SK-N-SH treated with all-trans-retinoic acid at 6 μM for 48 hours (cell line): ENCODE data around the gene SPATA1.
"Not testable (repeated sequence)": the region's sequence is repeated elsewhere in the genome, so short reads cannot be mapped to it uniquely, and the experiment has no call there.

Experiments used
- ATAC-seq: fragments of 200-7000 bp; cut with Tn5 transposase; 3 replicates; pipeline ENCODE4 v1.9.1; 2020; ENCODE audit warnings: mild to moderate bottlenecking, moderate library complexity
- ARNTL ChIP-seq: fragments of 450-650 bp; formaldehyde crosslinking; IDR thresholded peaks from 2 replicates; pipeline ENCODE4 v1.5.0; 2020; ENCODE audit warnings: low read depth, mild to moderate bottlenecking, moderate library complexity, borderline replicate concordance
- CREB5 ChIP-seq: fragments of 250-450 bp; sonication (Bioruptor Pico); IDR thresholded peaks from 2 replicates; pipeline ENCODE4 v1.5.1; 2020; ENCODE audit warnings: low read depth, mild to moderate bottlenecking, moderate library complexity
- CSDC2 ChIP-seq: fragments of 250-450 bp; sonication (Bioruptor Pico); IDR thresholded peaks from 2 replicates; pipeline ENCODE4 v1.5.0; 2020; ENCODE audit warnings: mild to moderate bottlenecking, moderate library complexity
- ESRRG ChIP-seq: fragments of 250-450 bp; sonication (Bioruptor Pico); IDR thresholded peaks from 2 replicates; pipeline ENCODE4 v1.6.1; 2021; ENCODE audit warnings: mild to moderate bottlenecking
- GLIS3 ChIP-seq: fragments of 250-450 bp; sonication (Bioruptor Pico); IDR thresholded peaks from 2 replicates; pipeline ENCODE4 v1.5.0; 2020; ENCODE audit warnings: mild to moderate bottlenecking, moderate library complexity
- ISL1 ChIP-seq: fragments of 250-450 bp; sonication (Bioruptor Pico); IDR thresholded peaks from 2 replicates; pipeline ENCODE4 v2.1.2; 2022; ENCODE audit warnings: mild to moderate bottlenecking, moderate library complexity
- OSR1 ChIP-seq: fragments of 250-450 bp; sonication (Bioruptor Pico); IDR thresholded peaks from 2 replicates; pipeline ENCODE4 v1.8.0; 2022; ENCODE audit warnings: moderate library complexity, mild to moderate bottlenecking, inconsistent platforms
- SNAI2 ChIP-seq: fragments of 250-450 bp; sonication (Bioruptor Pico); IDR thresholded peaks from 2 replicates; pipeline ENCODE4 v1.5.0; 2020; ENCODE audit warnings: mild to moderate bottlenecking, moderate library complexity
- TCF4 ChIP-seq: fragments of 250-450 bp; sonication (Bioruptor Pico); IDR thresholded peaks from 2 replicates; pipeline ENCODE4 v1.8.0; 2021; ENCODE audit warnings: mild to moderate bottlenecking, moderate library complexity, borderline replicate concordance
- TSHZ2 ChIP-seq: fragments of 250-450 bp; sonication (Bioruptor Pico); IDR thresholded peaks from 2 replicates; pipeline ENCODE4 v1.5.0; 2020; ENCODE audit warnings: mild to moderate bottlenecking, moderate library complexity
- ZC3H10 ChIP-seq: fragments of 250-450 bp; sonication (Bioruptor Pico); IDR thresholded peaks from 2 replicates; pipeline ENCODE4 v1.5.1; 2021; ENCODE audit warnings: mild to moderate bottlenecking, moderate library complexity
- ZFP3 ChIP-seq: fragments of 250-450 bp; sonication (Bioruptor Pico); IDR thresholded peaks from 2 replicates; pipeline ENCODE4 v1.5.0; 2020; ENCODE audit warnings: mild to moderate bottlenecking, moderate library complexity
- ZFP30 ChIP-seq: fragments of 450-650 bp; formaldehyde crosslinking; IDR thresholded peaks from 2 replicates; pipeline ENCODE4 v1.5.0; 2022; ENCODE audit warnings: mild to moderate bottlenecking, moderate library complexity
- ZNF565 ChIP-seq: fragments of 450-650 bp; formaldehyde crosslinking; conservative IDR thresholded peaks from 2 replicates; pipeline ENCODE4 v1.5.0; 2020; ENCODE audit warnings: low read depth, mild to moderate bottlenecking, moderate library complexity
- ZNF70 ChIP-seq: fragments of 450-650 bp; formaldehyde crosslinking; IDR thresholded peaks from 2 replicates; pipeline ENCODE4 v1.5.0; 2020; ENCODE audit warnings: mild to moderate bottlenecking, moderate library complexity
- ZNF8 ChIP-seq: fragments of 450-650 bp; formaldehyde crosslinking; IDR thresholded peaks from 2 replicates; pipeline ENCODE4 v1.5.0; 2020; ENCODE audit warnings: mild to moderate bottlenecking, moderate library complexity
- TF ChIP-seq, protein P1 (sequence below): fragments of 250-450 bp; sonication (Bioruptor Pico); IDR thresholded peaks from 2 replicates; pipeline ENCODE4 v1.8.0; 2021; ENCODE audit warnings: low read depth, mild to moderate bottlenecking, moderate library complexity, borderline replicate concordance
- TF ChIP-seq, protein P2 (sequence below): fragments of 250-450 bp; sonication (Bioruptor Pico); IDR thresholded peaks from 2 replicates; pipeline ENCODE4 v1.5.1; 2021; ENCODE audit warnings: mild to moderate bottlenecking, moderate library complexity

The SPATA1 gene

GRCh38 chr1:84506729-84507453 is 705 bp downstream of the SPATA1 start (continued):
- TF ChIP-seq ZC3H10 (CRISPR knock-in tag) (no peak), TSHZ2 (CRISPR knock-in tag) (no peak), ZFP3 (CRISPR knock-in tag) (no peak)

DNA sequence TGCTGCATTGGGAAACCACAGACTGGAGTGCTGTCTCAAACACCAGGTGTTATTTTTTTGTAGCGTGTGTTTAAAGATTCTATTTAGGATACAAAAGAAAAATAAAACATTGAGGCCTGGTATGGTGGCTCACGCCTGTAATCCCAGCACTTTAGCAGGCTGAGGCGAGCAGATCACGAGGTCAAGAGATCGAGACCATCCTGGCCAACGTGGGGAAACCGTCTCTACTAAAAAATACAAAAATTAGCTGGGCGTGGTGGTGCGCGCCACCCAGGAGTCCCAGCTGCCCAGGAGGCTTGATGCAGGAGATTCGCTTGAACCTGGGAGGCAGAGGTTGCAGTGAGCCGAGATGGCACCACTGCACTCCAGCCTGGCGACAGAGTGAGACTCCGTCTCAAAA is 1.7 kb downstream of the SPATA1 start:
- not testable (repeated sequence) for ATAC-seq

DNA sequence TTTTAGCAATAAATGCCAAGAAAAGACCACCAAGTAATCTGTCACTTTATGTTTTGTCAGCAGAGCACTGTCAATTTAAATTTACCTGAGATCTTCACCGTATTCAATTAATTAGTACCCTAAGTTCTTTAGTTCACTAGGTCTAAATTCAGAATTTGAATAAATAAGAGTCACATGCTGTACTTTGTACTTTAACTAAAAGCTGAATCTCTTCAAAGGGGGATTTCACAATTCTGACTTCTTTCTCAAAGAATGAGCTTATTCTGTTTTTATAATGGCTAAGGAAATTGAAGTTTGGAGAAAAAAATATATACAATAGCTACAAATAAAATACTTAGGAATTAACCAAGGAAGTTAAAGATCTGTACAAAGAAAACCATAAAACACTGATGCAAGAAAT is 2.3 kb downstream of the SPATA1 start:
- TF ChIP-seq TCF4 (no peak), TSHZ2 (CRISPR knock-in tag) (no peak), CREB5 (CRISPR knock-in tag) (no peak), GLIS3 (CRISPR knock-in tag) (no peak)

GRCh38 chr1:84509029-84509428 is 2.8 kb downstream of the SPATA1 start:
- TF ChIP-seq ZFP30 (CRISPR knock-in tag) (no peak), ZC3H10 (CRISPR knock-in tag) (no peak), TCF4 (no peak), ZNF70 (CRISPR knock-in tag) (no peak), ZNF8 (CRISPR knock-in tag) (no peak), ZFP3 (CRISPR knock-in tag) (no peak), TSHZ2 (CRISPR knock-in tag) (no peak), GLIS3 (CRISPR knock-in tag) (no peak), ISL1 (CRISPR knock-in tag) (no peak), ZNF565 (CRISPR knock-in tag) (no peak), SNAI2 (CRISPR knock-in tag) (no peak), ESRRG (CRISPR knock-in tag) (no peak), ARNTL (no peak), OSR1 (CRISPR knock-in tag) (no peak), CREB5 (CRISPR knock-in tag) (no peak), CSDC2 (CRISPR knock-in tag) (no peak)
- TF ChIP-seq, protein P1, sequence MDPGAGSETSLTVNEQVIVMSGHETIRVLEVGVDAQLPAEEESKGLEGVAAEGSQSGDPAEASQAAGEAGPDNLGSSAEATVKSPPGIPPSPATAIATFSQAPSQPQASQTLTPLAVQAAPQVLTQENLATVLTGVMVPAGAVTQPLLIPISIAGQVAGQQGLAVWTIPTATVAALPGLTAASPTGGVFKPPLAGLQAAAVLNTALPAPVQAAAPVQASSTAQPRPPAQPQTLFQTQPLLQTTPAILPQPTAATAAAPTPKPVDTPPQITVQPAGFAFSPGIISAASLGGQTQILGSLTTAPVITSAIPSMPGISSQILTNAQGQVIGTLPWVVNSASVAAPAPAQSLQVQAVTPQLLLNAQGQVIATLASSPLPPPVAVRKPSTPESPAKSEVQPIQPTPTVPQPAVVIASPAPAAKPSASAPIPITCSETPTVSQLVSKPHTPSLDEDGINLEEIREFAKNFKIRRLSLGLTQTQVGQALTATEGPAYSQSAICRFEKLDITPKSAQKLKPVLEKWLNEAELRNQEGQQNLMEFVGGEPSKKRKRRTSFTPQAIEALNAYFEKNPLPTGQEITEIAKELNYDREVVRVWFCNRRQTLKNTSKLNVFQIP = no peak
- TF ChIP-seq, protein P2, sequence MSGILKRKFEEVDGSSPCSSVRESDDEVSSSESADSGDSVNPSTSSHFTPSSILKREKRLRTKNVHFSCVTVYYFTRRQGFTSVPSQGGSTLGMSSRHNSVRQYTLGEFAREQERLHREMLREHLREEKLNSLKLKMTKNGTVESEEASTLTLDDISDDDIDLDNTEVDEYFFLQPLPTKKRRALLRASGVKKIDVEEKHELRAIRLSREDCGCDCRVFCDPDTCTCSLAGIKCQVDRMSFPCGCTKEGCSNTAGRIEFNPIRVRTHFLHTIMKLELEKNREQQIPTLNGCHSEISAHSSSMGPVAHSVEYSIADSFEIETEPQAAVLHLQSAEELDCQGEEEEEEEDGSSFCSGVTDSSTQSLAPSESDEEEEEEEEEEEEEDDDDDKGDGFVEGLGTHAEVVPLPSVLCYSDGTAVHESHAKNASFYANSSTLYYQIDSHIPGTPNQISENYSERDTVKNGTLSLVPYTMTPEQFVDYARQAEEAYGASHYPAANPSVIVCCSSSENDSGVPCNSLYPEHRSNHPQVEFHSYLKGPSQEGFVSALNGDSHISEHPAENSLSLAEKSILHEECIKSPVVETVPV (CRISPR knock-in tag) = no peak
- no peak for ATAC-seq

More for the DNA sequence above, 2.3 kb downstream of the SPATA1 start:
- no peak for ATAC-seq
